HEK293 (cell line): ENCODE measurements around the gene GFOD1.
"Not testable (repeated sequence)": the region's sequence is repeated elsewhere in the genome, so short reads cannot be mapped to it uniquely, and the experiment has no call there.

Experiments used
- CTCF ChIA-PET: fragments of 350-600 bp; formaldehyde crosslinking; extraction: SDS; loops from one replicate; lab custom pipeline; 2021; ENCODE audit warnings: antibody characterized with exemption; lab: Yijun Ruan, JAX
- POLR2A ChIA-PET: fragments of 300-600 bp; formaldehyde crosslinking; extraction: SDS; loops from one replicate; lab custom pipeline; 2020; ENCODE audit warnings: antibody characterized with exemption, inconsistent platforms; lab: Yijun Ruan, JAX
- H3K27ac ChIP-seq: fragments of 200-500 bp; sonication (Bioruptor generic); 2 replicates; pipeline ENCODE4 v1.5.1; 2014; ENCODE audit warnings: low read depth, low read length, control low read depth, inconsistent platforms; ENCODE audit errors: extremely low read depth
- H3K36me3 ChIP-seq, 2 experiments: fragments of 200-500 bp in 1 of 2; sonication (Bioruptor generic) in 1 of 2; 1 replicate in 1 of 2; 2 replicates in 1 of 2; pipeline ENCODE4 v1.5.1; 2014 to 2017; ENCODE audit warnings: inconsistent platforms in 2 of 2, low read length in 2 of 2; ENCODE audit not compliant: control insufficient read depth in 2 of 2, insufficient read depth in 1 of 2
- H3K4me1 ChIP-seq: fragments of 200-500 bp; sonication (Bioruptor generic); 2 replicates; pipeline ENCODE4 v1.5.1; 2014; ENCODE audit warnings: mild to moderate bottlenecking, low read length, inconsistent platforms; ENCODE audit not compliant: control insufficient read depth, insufficient read depth
- H3K4me3 ChIP-seq: 2 replicates; pipeline ENCODE4 v1.5.1; 2011; ENCODE audit warnings: low read depth, mild to moderate bottlenecking, control low read depth, low read length, moderate library complexity
- H3K9me3 ChIP-seq: fragments of 200-500 bp; sonication (Bioruptor generic); 2 replicates; pipeline ENCODE4 v1.5.1; 2014; ENCODE audit warnings: low read depth, low read length, inconsistent platforms; ENCODE audit not compliant: control insufficient read depth, insufficient read depth
- EGR2 ChIP-seq: fragments of 450-650 bp; formaldehyde crosslinking; IDR thresholded peaks from 2 replicates; pipeline ENCODE4 v1.5.1; 2016; ENCODE audit warnings: low read depth, missing biosample characterization, missing genetic modification characterization
- GLIS2 ChIP-seq: fragments of 450-650 bp; formaldehyde crosslinking; IDR thresholded peaks from 2 replicates; pipeline ENCODE4 v1.5.1; 2016; ENCODE audit warnings: missing biosample characterization, missing genetic modification characterization
- KLF7 ChIP-seq: fragments of 450-650 bp; formaldehyde crosslinking; IDR thresholded peaks from 2 replicates; pipeline ENCODE4 v1.5.1; 2016; ENCODE audit warnings: missing biosample characterization, missing genetic modification characterization, borderline replicate concordance
- OSR2 ChIP-seq: fragments of 450-650 bp; formaldehyde crosslinking; IDR thresholded peaks from 2 replicates; pipeline ENCODE4 v1.5.1; 2016; ENCODE audit warnings: missing biosample characterization, missing genetic modification characterization
- SP3 ChIP-seq: fragments of 450-650 bp; formaldehyde crosslinking; IDR thresholded peaks from 2 replicates; pipeline ENCODE4 v1.5.1; 2016; ENCODE audit warnings: missing biosample characterization, missing genetic modification characterization
- TCF7L2 ChIP-seq: IDR thresholded peaks from 2 replicates; pipeline ENCODE4 v1.6.1; 2011; ENCODE audit warnings: low read depth, mild to moderate bottlenecking, inconsistent platforms, low read length, moderate library complexity, borderline replicate concordance
- ZFHX2 ChIP-seq: fragments of 450-650 bp; formaldehyde crosslinking; conservative IDR thresholded peaks from 2 replicates; pipeline ENCODE4 v1.5.1; 2016; ENCODE audit warnings: missing biosample characterization, missing genetic modification characterization
- ZNF146 ChIP-seq: fragments of 450-650 bp; formaldehyde crosslinking; IDR thresholded peaks from 2 replicates; pipeline ENCODE4 v1.5.1; 2016; ENCODE audit warnings: missing biosample characterization, missing genetic modification characterization
- ZNF221 ChIP-seq: fragments of 450-650 bp; formaldehyde crosslinking; IDR thresholded peaks from 2 replicates; pipeline ENCODE4 v1.5.1; 2017; ENCODE audit warnings: missing biosample characterization, missing genetic modification characterization, borderline replicate concordance
- ZNF280D ChIP-seq: fragments of 450-650 bp; formaldehyde crosslinking; IDR thresholded peaks from 2 replicates; pipeline ENCODE4 v1.5.1; 2016; ENCODE audit warnings: missing biosample characterization, missing genetic modification characterization
- ZNF341 ChIP-seq: fragments of 450-650 bp; formaldehyde crosslinking; IDR thresholded peaks from 2 replicates; pipeline ENCODE4; 2016; ENCODE audit warnings: low read depth, missing biosample characterization, missing genetic modification characterization
- ZNF488 ChIP-seq: fragments of 450-650 bp; formaldehyde crosslinking; IDR thresholded peaks from 2 replicates; pipeline ENCODE4 v1.5.1; 2016; ENCODE audit warnings: missing biosample characterization, missing genetic modification characterization
- ZNF768 ChIP-seq: fragments of 450-650 bp; formaldehyde crosslinking; IDR thresholded peaks from 2 replicates; pipeline ENCODE4 v1.5.1; 2018; ENCODE audit warnings: missing biosample characterization, mild to moderate bottlenecking, missing genetic modification characterization
- ZNF777 ChIP-seq: fragments of 450-650 bp; formaldehyde crosslinking; IDR thresholded peaks from 2 replicates; pipeline ENCODE4 v1.5.1; 2017; ENCODE audit warnings: missing biosample characterization, missing genetic modification characterization, borderline replicate concordance
- TF ChIP-seq, protein P1 (sequence below): fragments of 450-650 bp; formaldehyde crosslinking; IDR thresholded peaks from 2 replicates; pipeline ENCODE4 v1.5.1; 2016; ENCODE audit warnings: missing biosample characterization, missing genetic modification characterization
- TF ChIP-seq, protein P2 (sequence below): fragments of 450-650 bp; formaldehyde crosslinking; IDR thresholded peaks from 2 replicates; pipeline ENCODE4 v1.5.1; 2016; ENCODE audit warnings: missing biosample characterization, missing genetic modification characterization

GFOD1 gene

DNA sequence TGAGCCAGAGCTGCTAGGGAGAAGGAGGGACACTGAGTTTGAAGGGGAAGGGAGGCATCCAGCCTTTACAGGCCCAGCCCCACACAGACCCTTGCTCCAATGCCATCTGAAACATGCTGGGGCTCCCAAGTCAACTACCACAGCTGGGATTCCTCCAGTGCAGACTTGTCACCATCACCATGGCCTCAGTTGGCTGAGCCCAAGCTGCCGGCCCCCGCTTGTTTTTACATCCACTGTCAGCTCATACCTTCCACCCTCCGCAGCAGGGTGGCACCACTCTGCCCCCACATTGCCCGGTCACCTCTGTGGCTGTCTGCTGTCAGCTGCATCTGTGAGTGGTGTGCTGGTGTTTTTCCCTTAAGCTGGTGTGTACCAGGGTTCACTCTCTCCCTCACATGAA, 26.1 kb downstream of the GFOD1 start (continued):
- TF ChIP-seq ZNF768 (tag by site-specific recombination) (no peak), ZNF777 (tag by site-specific recombination) (no peak), KLF7 (no peak), GLIS2 (tag by site-specific recombination) (no peak), ZNF488 (tag by site-specific recombination) (no peak)
- TF ChIP-seq, protein P1, sequence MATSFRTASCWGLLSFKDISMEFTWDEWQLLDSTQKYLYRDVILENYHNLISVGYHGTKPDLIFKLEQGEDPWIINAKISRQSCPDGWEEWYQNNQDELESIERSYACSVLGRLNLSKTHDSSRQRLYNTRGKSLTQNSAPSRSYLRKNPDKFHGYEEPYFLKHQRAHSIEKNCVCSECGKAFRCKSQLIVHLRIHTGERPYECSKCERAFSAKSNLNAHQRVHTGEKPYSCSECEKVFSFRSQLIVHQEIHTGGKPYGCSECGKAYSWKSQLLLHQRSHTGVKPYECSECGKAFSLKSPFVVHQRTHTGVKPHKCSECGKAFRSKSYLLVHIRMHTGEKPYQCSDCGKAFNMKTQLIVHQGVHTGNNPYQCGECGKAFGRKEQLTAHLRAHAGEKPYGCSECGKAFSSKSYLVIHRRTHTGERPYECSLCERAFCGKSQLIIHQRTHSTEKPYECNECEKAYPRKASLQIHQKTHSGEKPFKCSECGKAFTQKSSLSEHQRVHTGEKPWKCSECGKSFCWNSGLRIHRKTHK (tag by site-specific recombination) = no peak

DNA sequence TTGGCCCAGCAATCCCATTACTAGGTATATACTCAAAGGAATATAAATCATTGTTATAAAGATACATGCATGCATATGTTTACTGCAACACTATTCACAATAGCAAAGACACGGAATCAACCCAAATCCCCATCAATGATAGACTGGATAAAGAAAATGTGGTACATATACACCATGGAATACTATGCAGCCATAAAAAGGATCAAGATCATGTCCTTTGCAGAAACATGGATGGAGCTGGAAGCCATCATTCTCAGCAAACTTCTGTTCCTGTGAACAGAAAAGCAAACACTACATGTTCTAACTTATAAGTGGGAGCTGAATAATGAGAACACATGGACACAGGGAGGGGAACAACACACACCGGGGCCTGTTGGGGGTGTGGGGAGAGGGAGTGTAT, 27.1 kb downstream of the GFOD1 start:
- CTCF ChIA-PET, H3K27ac ChIP-seq, H3K9me3 ChIP-seq, H3K36me3 ChIP-seq, H3K4me3 ChIP-seq: not testable (repeated sequence)
- POLR2A ChIA-PET = interaction anchor here (0.6 kb wide), 1 partner anchor 1877 kb away, joined by 8 read pairs; no protein-coding TSS in a partner anchor
- TF ChIP-seq ZNF146 (tag by site-specific recombination) (peak; percentile 90), ZNF280D (tag by site-specific recombination) (0 out of 2 replicates have a peak, but pooled peaks have one; percentile 25)
- TF ChIP-seq, protein P2, sequence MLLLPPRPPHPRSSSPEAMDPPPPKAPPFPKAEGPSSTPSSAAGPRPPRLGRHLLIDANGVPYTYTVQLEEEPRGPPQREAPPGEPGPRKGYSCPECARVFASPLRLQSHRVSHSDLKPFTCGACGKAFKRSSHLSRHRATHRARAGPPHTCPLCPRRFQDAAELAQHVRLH (tag by site-specific recombination) = peak; percentile 47; the same call in 1 of the 2 replicates
- H3K4me1 ChIP-seq = peaks cover 11% of the 10 kb centered on the region

- H3K4me1 ChIP-seq = peaks cover 7% of the 10 kb centered on the region
- no peak overlapping the region for H3K27ac ChIP-seq
- H3K4me3 ChIP-seq = no peak overlapping the region
- no peaks in the 10 kb centered on the region for H3K9me3 ChIP-seq
- H3K36me3 ChIP-seq = no peaks in the 10 kb centered on the region
- CTCF ChIA-PET = interaction anchor here (0.9 to 1.0 kb wide), 2 partner anchors 36 to 186 kb away, joined by 3 to 4 read pairs; no protein-coding TSS in a partner anchor
- POLR2A ChIA-PET = no interaction called here
- TF ChIP-seq SP3 (tag by site-specific recombination) (no peak), TCF7L2 (no peak)
- TF ChIP-seq, protein P2 (tag by site-specific recombination) = no peak
Measured at GRCh38 chr6:13457577-13457976, 29.8 kb downstream of the GFOD1 start.

GRCh38 chr6:13455552-13455966, 31.8 kb downstream of the GFOD1 start:
- TF ChIP-seq OSR2 (tag by site-specific recombination) (peak; percentile 58), ZFHX2 (tag by site-specific recombination) (peak; percentile 87), ZNF341 (tag by site-specific recombination) (peak; percentile 49; the same call in 1 of the 2 replicates), EGR2 (tag by site-specific recombination) (peak; percentile 80), ZNF221 (tag by site-specific recombination) (no peak)
- CTCF ChIA-PET = interaction anchor here (0.6 to 1.0 kb wide), 2 partner anchors 13 to 124 kb away, joined by 3 read pairs; no protein-coding TSS in a partner anchor

More at GRCh38 chr6:13455552-13455966, 31.8 kb downstream of the GFOD1 start:
- no peaks in the 10 kb centered on the region for H3K9me3 ChIP-seq
- H3K36me3 ChIP-seq = no peaks in the 10 kb centered on the region
- peaks cover 3% of the 10 kb centered on the region; the same call in 1 of the 2 replicates for H3K4me1 ChIP-seq
- POLR2A ChIA-PET = no interaction called here
- H3K4me3 ChIP-seq = no peak overlapping the region
- no peak overlapping the region for H3K27ac ChIP-seq
